Epithelial cell of proximal tubule (primary cell): ENCODE results near the gene TMEM258. TPM values are rescaled to one million over a fixed set of nuclear protein-coding genes. Genes with fewer than 3 reads are reported as not detected.
A peak's percentile ranks its signal among the peaks of the same experiment; 100 is the strongest.

Experiments
- DNase-seq: peaks from one replicate; pipeline ENCODE4 v3.0.0-alpha.2; 2011; ENCODE audit warnings: low read depth
- H3K4me3 ChIP-seq: 2 replicates; pipeline ENCODE4 v1.5.1; 2011; ENCODE audit warnings: low read depth, mild to moderate bottlenecking, low read length
- CTCF ChIP-seq: conservative IDR thresholded peaks from 2 replicates; pipeline ENCODE4 v1.5.1; 2012; ENCODE audit warnings: low read depth, mild to moderate bottlenecking, low read length
- total RNA-seq: library from RNA; depleted of rRNA; stranded (reverse); fragments of >200 nt; gene quantifications from 2 replicates; pipeline ENCODE4 v1.2.3, GENCODE V29; 2015

The TMEM258 gene
- total RNA-seq, 1 donor from 2014 or later = 95.1 TPM

- no peak for DNase-seq
- no peak for TF ChIP-seq CTCF
- no peak overlapping the region for H3K4me3 ChIP-seq
Observed at GRCh38 chr11:61803889-61804647, 11.7 kb upstream of the TMEM258 start.

- DNase-seq = no peak
- no peak overlapping the region for H3K4me3 ChIP-seq
- TF ChIP-seq CTCF = no peak
Observed at GRCh38 chr11:61802605-61803004, 10.2 kb upstream of the TMEM258 start.

GRCh38 chr11:61800331-61801281 lies 8.2 kb upstream of the TMEM258 start:
- H3K4me3 ChIP-seq = no peak overlapping the region
- DNase-seq = no peak
- no peak for TF ChIP-seq CTCF

- TF ChIP-seq CTCF = no peak
- no peak for DNase-seq
Observed at GRCh38 chr11:61799665-61800284, 7.4 kb upstream of the TMEM258 start.

GRCh38 chr11:61797263-61797944 lies 5.0 kb upstream of the TMEM258 start:
- peak; percentile 88 for TF ChIP-seq CTCF
- no peak for DNase-seq
- no peak overlapping the region for H3K4me3 ChIP-seq

More at GRCh38 chr11:61799665-61800284, 7.4 kb upstream of the TMEM258 start:
- no peak overlapping the region for H3K4me3 ChIP-seq

GRCh38 chr11:61795876-61796526 lies 3.6 kb upstream of the TMEM258 start:
- TF ChIP-seq CTCF = no peak
- DNase-seq = no peak

More at GRCh38 chr11:61795876-61796526, 3.6 kb upstream of the TMEM258 start:
- no peak overlapping the region for H3K4me3 ChIP-seq
